ENCODE data around the gene EXOC3L4. TPM values are rescaled to one million over a fixed set of nuclear protein-coding genes. Genes with fewer than 3 reads are reported as not detected.

Gene EXOC3L4
- total RNA-seq, 1 donor from 2014 or later: not detected

- no peak overlapping the region for H3K27ac Mint-ChIP-seq (ENCODE audit: unreplicated experiment)
- no peaks in the 10 kb centered on the region for H3K9me3 Mint-ChIP-seq
- peaks cover 37% of the 10 kb centered on the region for H3K27me3 Mint-ChIP-seq (ENCODE audit: low read depth)
- DNase-seq (ENCODE audit: low read depth, low spot score): no peak
- peaks cover 15% of the 10 kb centered on the region for H3K4me1 Mint-ChIP-seq
- TF ChIP-seq CTCF (conservative IDR thresholded peaks at IDR 0.05): no peak
- H3K36me3 Mint-ChIP-seq (ENCODE audit: low read depth): no peaks in the 10 kb centered on the region
- no peak overlapping the region for H3K4me3 Mint-ChIP-seq
Measured at GRCh38 chr14:103140316-103141109, 46.0 kb downstream of the EXOC3L4 start.

DNA sequence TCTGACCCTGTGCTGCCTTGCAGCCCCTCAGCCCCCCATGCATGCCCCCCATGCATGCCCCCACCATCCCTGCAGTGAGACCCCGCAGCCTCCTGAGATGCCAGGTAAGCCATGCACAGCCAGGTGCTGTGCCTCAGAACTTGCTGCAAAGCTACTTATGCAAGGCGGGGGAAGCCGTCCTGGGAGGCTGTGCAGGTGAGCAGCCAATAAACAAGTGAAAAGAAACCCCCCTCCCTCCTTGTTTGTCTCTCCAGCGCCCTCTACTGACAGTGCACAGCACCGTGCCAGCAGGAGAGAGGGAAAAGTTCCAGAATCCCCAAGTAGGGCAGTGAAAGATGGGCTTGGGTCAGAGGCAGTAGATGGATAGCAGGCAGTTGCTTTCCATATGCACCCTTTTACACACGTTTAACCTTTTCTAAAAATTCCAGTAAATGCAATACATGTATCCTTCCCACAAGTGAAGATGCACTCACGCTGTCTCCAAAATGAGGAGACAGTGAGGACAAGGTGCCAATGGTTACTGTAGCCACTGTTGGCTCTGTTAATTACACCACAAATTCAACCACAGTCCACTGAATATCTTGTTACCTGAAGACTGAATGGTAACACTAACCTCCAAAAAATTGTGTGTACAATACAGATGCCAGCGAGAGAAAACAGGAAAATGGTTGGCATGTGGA, 46.7 kb downstream of the EXOC3L4 start:
- H3K9me3 Mint-ChIP-seq: no peaks in the 10 kb centered on the region
- H3K4me1 Mint-ChIP-seq: peaks cover 15% of the 10 kb centered on the region
- no peaks in the 10 kb centered on the region for H3K36me3 Mint-ChIP-seq (ENCODE audit: low read depth)
- H3K27ac Mint-ChIP-seq (ENCODE audit: unreplicated experiment): no peak overlapping the region
- DNase-seq (ENCODE audit: low read depth, low spot score): no peak
- peak; percentile 54 for TF ChIP-seq CTCF (conservative IDR thresholded peaks at IDR 0.05)
- peaks cover 37% of the 10 kb centered on the region for H3K27me3 Mint-ChIP-seq (ENCODE audit: low read depth)
- no peak overlapping the region for H3K4me3 Mint-ChIP-seq

DNA sequence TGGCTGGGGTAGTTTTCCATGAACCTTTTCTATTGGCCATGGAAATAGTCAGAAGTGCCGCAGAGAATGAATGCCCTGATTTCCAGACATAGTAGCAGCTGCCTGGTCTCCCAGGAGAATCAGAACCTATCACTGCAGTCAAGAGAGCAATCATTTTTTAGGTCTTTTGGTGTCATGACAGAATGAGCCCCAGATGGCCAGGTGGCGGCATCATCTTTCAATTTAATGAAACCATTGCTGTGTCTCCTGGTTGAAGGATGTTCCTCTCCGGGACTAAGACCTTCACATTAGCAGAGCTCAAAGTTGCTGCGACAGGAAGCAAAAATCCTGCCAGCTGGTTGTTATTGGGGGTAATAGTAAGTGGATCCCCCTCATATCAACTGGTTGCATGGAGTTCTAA, 47.5 kb downstream of the EXOC3L4 start:
- Mint-ChIP-seq H3K27ac (ENCODE audit: unreplicated experiment) (no peak overlapping the region), H3K27me3 (ENCODE audit: low read depth) (peaks cover 37% of the 10 kb centered on the region), H3K36me3 (ENCODE audit: low read depth) (no peaks in the 10 kb centered on the region), H3K4me3 (no peak overlapping the region), H3K9me3 (no peaks in the 10 kb centered on the region), H3K4me1 (peaks cover 11% of the 10 kb centered on the region)
- TF ChIP-seq CTCF (conservative IDR thresholded peaks at IDR 0.05): no peak
- DNase-seq (ENCODE audit: low read depth, low spot score): no peak

DNA sequence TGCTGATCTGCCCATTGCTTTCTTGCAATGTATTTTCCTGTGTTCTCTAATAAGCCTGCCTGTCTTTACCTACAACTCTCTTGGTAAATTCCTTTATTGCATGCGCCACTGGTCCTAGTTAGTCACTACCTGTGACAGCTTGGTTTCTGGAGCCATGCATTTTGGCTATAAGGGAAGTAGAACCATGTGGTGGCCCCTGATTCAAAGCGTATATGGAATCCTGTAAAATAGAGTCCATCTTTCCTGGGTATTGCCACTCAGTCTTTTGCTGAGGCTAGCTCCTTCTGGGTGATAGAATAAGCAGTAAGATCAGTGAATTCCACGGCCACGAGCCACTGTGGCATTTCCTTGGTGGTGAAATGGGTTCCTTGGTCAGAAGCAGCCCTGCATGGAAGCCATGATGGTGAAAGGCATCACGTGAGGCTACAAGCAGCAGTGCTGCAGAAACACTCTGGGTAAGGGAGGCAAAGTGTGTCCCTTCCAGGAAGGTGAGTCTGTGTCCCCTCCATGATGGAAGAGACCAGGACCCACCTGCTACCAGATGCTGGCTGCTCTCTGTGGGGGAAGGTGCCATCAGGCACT, 48.3 kb downstream of the EXOC3L4 start:
- Mint-ChIP-seq H3K9me3 (no peaks in the 10 kb centered on the region), H3K4me3 (no peak overlapping the region), H3K27me3 (ENCODE audit: low read depth) (peaks cover 37% of the 10 kb centered on the region), H3K4me1 (peaks cover 9% of the 10 kb centered on the region), H3K36me3 (ENCODE audit: low read depth) (no peaks in the 10 kb centered on the region), H3K27ac (ENCODE audit: unreplicated experiment) (no peak overlapping the region)
- DNase-seq (ENCODE audit: low read depth, low spot score): no peak
- TF ChIP-seq CTCF (conservative IDR thresholded peaks at IDR 0.05): no peak

DNA sequence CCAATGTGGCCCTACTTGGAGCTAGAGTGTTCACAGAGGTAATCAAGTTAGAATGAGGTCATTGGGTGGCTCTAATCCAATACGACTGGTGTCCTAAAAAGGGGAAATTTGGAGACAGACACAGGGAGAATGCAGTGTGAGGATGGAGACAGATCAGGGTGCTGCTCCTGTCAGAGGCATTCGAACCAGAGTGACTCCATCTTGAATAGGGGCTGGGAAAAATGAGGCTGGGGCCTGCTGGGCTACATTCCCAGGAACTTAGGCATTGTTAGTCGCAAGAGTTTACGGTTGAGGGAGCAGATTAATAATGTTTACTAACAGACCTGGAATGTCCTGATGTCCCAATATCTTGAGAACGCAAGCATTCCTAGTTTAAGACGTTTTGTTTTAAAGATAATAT, 49.0 kb downstream of the EXOC3L4 start:
- DNase-seq (ENCODE audit: low read depth, low spot score): no peak
- Mint-ChIP-seq H3K27ac (ENCODE audit: unreplicated experiment) (no peak overlapping the region), H3K9me3 (no peaks in the 10 kb centered on the region), H3K4me1 (peaks cover 9% of the 10 kb centered on the region), H3K27me3 (ENCODE audit: low read depth) (peaks cover 37% of the 10 kb centered on the region), H3K36me3 (ENCODE audit: low read depth) (no peaks in the 10 kb centered on the region), H3K4me3 (no peak overlapping the region)
- no peak for TF ChIP-seq CTCF (conservative IDR thresholded peaks at IDR 0.05)

Data from neural crest cell (in vitro differentiated cells).